Osteocyte (in vitro differentiated cells): ENCODE measurements around the gene POMGNT1. TPM values are rescaled to one million over a fixed set of nuclear protein-coding genes. Genes with fewer than 3 reads are reported as not detected.

Experiments
- DNase-seq: peaks from one replicate; pipeline ENCODE4 v3.0.0; 2021; ENCODE audit warnings: mixed read lengths; ENCODE audit not compliant: unreplicated experiment; ENCODE audit errors: extremely low spot score
- H3K27ac Mint-ChIP-seq: one replicate; pipeline ENCODE4 v1.8.0; 2021; ENCODE audit warnings: mild to moderate bottlenecking, mixed read lengths; ENCODE audit not compliant: unreplicated experiment
- H3K27me3 Mint-ChIP-seq: one replicate; pipeline ENCODE4 v1.8.0; 2021; ENCODE audit warnings: mixed read lengths; ENCODE audit not compliant: unreplicated experiment
- H3K36me3 Mint-ChIP-seq: one replicate; pipeline ENCODE4 v1.8.0; 2021; ENCODE audit warnings: mixed read lengths; ENCODE audit not compliant: unreplicated experiment
- H3K4me1 Mint-ChIP-seq: one replicate; pipeline ENCODE4 v1.8.0; 2021; ENCODE audit warnings: mixed read lengths; ENCODE audit not compliant: unreplicated experiment
- H3K4me3 Mint-ChIP-seq: one replicate; pipeline ENCODE4 v1.8.0; 2021; ENCODE audit warnings: mild to moderate bottlenecking, moderate library complexity, mixed read lengths; ENCODE audit not compliant: unreplicated experiment
- H3K9me3 Mint-ChIP-seq: one replicate; pipeline ENCODE4 v1.8.0; 2021; ENCODE audit warnings: mixed read lengths; ENCODE audit not compliant: unreplicated experiment
- total RNA-seq: library from RNA; stranded (reverse); gene quantifications from 2 replicates; pipeline ENCODE4 v1.2.1, GENCODE V29; 2021
- TF ChIP-seq, protein P1 (sequence below): fragments of 200-600 bp; sonication (generic); IDR thresholded peaks from 2 replicates; pipeline ENCODE4 v1.5.0; 2021; ENCODE audit warnings: antibody characterized with exemption, mild to moderate bottlenecking, moderate library complexity

Gene POMGNT1
- total RNA-seq, 1 donor from 2014 or later, result 88.9 TPM

DNA sequence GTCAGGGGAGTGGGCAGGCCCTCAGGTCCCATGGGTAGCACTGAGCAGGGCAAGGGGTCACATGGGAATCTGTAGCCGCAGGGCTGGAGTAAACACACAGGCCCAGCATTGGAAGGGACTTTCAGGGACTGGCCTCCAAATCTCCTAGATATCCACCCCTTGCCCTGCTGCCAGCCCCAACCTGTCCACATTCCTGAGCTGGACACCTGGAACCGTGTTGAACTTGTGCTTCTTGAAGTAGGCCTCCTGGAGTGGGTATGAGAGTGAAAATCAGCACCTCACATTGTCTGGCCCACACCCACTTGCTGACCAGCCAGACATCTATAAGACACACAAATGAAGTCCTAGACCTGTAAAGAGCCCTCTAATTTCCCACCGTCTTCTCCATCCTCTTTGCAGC is 7.7 kb downstream of the POMGNT1 start:
- no peaks in the 10 kb centered on the region for H3K9me3 Mint-ChIP-seq
- peaks cover 27% of the 10 kb centered on the region for H3K4me1 Mint-ChIP-seq
- H3K36me3 Mint-ChIP-seq, result peaks cover 29% of the 10 kb centered on the region
- peak overlapping the region; percentile 84 for H3K27ac Mint-ChIP-seq
- H3K27me3 Mint-ChIP-seq, result no peaks in the 10 kb centered on the region
- no peak for DNase-seq
- no peak overlapping the region for H3K4me3 Mint-ChIP-seq
- TF ChIP-seq, protein P1, sequence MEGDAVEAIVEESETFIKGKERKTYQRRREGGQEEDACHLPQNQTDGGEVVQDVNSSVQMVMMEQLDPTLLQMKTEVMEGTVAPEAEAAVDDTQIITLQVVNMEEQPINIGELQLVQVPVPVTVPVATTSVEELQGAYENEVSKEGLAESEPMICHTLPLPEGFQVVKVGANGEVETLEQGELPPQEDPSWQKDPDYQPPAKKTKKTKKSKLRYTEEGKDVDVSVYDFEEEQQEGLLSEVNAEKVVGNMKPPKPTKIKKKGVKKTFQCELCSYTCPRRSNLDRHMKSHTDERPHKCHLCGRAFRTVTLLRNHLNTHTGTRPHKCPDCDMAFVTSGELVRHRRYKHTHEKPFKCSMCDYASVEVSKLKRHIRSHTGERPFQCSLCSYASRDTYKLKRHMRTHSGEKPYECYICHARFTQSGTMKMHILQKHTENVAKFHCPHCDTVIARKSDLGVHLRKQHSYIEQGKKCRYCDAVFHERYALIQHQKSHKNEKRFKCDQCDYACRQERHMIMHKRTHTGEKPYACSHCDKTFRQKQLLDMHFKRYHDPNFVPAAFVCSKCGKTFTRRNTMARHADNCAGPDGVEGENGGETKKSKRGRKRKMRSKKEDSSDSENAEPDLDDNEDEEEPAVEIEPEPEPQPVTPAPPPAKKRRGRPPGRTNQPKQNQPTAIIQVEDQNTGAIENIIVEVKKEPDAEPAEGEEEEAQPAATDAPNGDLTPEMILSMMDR, result no peak

DNA sequence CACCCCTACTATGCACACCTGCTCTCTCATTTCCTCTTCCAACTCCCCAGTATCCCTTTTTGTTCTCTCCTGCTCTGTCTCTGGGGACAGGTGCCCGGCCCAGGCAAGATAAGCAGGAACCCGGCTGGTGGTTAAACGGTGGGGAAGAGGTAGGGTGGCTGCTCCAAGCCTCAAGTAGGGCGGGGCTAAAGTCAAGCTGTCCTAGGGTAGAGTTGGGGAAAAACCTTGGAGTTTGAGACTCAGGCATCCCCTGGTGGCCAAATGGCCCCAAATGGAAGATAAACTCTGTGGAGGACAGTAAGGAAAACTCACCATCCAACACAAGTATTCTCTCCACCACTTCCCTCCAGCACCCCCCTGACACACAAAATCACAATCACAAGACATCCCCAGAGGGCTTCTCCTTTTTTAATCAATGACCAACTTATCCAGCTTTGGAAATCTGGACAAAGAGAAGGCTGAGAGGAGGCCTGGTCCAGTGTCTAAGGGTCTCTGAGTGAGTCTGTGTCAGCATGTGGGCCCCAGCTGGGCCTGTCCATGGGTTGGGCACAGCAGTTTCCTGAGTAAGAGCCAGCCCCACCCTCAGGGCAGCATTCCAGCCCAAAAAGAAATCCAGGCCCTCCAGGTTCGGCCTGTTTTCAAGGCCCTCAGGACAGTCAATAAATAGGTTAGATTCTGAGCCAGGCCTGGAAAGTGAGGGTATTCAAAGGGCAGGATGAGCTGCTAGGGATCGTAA is 9.8 kb downstream of the POMGNT1 start:
- TF ChIP-seq, protein P1, result no peak
- peak overlapping the region; percentile 78 for H3K27ac Mint-ChIP-seq
- no peaks in the 10 kb centered on the region for H3K27me3 Mint-ChIP-seq
- no peak overlapping the region for H3K4me3 Mint-ChIP-seq
- H3K4me1 Mint-ChIP-seq, result peaks cover 31% of the 10 kb centered on the region
- DNase-seq, result no peak
- no peaks in the 10 kb centered on the region for H3K9me3 Mint-ChIP-seq
- peaks cover 23% of the 10 kb centered on the region for H3K36me3 Mint-ChIP-seq

DNA sequence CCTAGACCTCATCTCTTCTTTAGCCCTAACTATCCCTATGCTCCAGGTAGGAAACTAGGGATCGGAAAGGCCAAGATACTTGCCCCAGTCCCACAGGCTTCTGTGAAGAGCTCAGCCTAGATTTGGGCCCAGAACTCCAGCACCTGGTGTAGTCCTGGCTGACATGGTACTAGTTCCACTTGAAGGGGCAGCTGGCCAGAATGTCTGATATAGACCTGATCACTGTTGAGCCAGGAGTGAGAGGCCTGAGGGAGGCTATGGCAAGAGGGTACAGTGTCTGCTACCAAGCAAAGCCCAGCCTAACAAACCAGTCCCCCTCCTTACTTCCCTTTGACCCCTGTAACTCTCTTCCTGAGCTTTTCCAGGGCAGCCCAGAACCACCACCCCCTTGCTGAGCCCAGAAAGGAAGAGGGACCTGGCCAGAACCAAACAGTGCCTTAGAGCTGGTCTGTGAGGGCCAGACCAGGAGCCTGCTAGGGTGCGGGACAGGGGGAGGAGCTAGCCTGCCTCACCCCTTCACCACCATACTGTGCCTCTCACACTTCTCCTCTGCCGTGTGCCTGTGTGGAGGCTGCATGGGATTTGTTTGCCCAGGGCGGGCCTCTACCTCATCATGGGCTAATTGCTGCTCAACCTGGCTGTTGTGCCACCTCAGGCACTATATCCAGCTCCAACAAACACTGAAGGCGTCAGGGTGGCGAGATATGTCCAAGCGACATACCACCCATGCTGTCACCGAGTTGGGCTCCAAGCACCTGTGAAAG is 10.9 kb downstream of the POMGNT1 start:
- peaks cover 16% of the 10 kb centered on the region for H3K36me3 Mint-ChIP-seq
- no peak overlapping the region for H3K4me3 Mint-ChIP-seq
- DNase-seq, result no peak
- no peaks in the 10 kb centered on the region for H3K9me3 Mint-ChIP-seq
- no peaks in the 10 kb centered on the region for H3K27me3 Mint-ChIP-seq
- no peak overlapping the region for H3K27ac Mint-ChIP-seq
- TF ChIP-seq, protein P1, result no peak
- H3K4me1 Mint-ChIP-seq, result peaks cover 43% of the 10 kb centered on the region

DNA sequence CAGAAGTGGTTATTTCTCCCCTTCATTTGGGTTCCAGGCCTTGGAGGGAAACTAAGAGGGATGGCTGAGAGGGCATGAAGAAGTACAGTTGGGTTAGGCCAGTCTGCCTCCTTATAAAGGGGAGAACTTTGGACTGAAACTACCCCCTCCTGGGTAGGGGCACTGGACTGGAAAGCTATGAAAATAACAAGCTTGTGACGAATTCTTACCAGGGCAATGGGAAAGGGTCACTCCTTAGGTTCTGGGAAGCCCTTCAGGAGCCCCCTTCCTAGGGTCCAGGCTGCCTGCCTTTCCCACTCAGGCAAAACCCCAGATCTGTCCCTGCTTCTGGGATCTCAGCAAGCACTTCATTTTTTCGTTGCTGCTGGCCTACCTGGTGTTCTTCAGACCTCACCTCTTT is 12.2 kb downstream of the POMGNT1 start:
- Mint-ChIP-seq H3K36me3 (peaks cover 12% of the 10 kb centered on the region), H3K9me3 (no peaks in the 10 kb centered on the region), H3K4me1 (peaks cover 50% of the 10 kb centered on the region), H3K4me3 (no peak overlapping the region), H3K27ac (no peak overlapping the region), H3K27me3 (no peaks in the 10 kb centered on the region)
- no peak for DNase-seq
- TF ChIP-seq, protein P1, result no peak
